Adrenal gland (tissue), 12 donors: Measurements from ENCODE around the gene CEP162. TPM values are rescaled to one million over a fixed set of nuclear protein-coding genes. Genes with fewer than 3 reads are reported as not detected.

Source experiments
- DNase-seq, 7 donors: peaks; one replicate each; pipeline ENCODE4 v3.0.0-alpha.2; 2019 to 2020
- H3K27ac ChIP-seq, 5 donors: fragments of 200-600 bp; sonication (generic) in 4 of 5; 1 replicate in 3 of 5; 2 replicates in 2 of 5; pipeline versions ENCODE4 v1.5.1 to v1.8.0; 2016 to 2020; ENCODE audit warnings: mild to moderate bottlenecking in 1 of 5
- H3K27me3 ChIP-seq: fragments of 200-600 bp; 2 replicates; pipeline ENCODE4 v1.8.0; 2021
- H3K36me3 ChIP-seq, 2 donors: fragments of 200-600 bp; replicated peaks in 1 of 2; 1 replicate in 1 of 2; 2 replicates in 1 of 2; pipeline versions ENCODE4 v1.5.1 to v1.8.0; 2018 to 2022
- H3K4me1 ChIP-seq, 2 donors: fragments of 200-600 bp; replicated peaks in 1 of 2; 1 replicate in 1 of 2; 2 replicates in 1 of 2; pipeline versions ENCODE4 v1.5.1 to v1.8.0; 2018 to 2021
- H3K4me3 ChIP-seq, 4 donors: fragments of 200-600 bp; sonication (generic) in 3 of 4; one replicate each; pipeline ENCODE4 v1.5.1; 2016 to 2018
- H3K9me3 ChIP-seq, 3 donors: fragments of 200-600 bp; sonication (generic) in 1 of 3; replicated peaks in 1 of 3; 1 replicate in 2 of 3; 2 replicates in 1 of 3; pipeline versions ENCODE4 v1.5.1 to v1.8.0; 2016 to 2021
- CTCF ChIP-seq, 6 experiments: fragments of 450-650 bp in 4 of 6; fragments of 200-600 bp in 2 of 6; sonication (generic) in 1 of 6; IDR thresholded peaks; 1 replicate in 5 of 6; 2 replicates in 1 of 6; pipeline versions ENCODE4 v1.5.1 to v1.8.0; 2016 to 2021; ENCODE audit warnings: antibody characterized with exemption in 6 of 6, mild to moderate bottlenecking in 2 of 6, moderate library complexity in 1 of 6
- POLR2A ChIP-seq, 2 donors: fragments of 450-650 bp; IDR thresholded peaks; one replicate each; pipeline ENCODE4 v1.6.1; 2017; ENCODE audit warnings: antibody characterized with exemption in 2 of 2, mild to moderate bottlenecking in 2 of 2, moderate library complexity in 1 of 2
- WGBS, 4 donors: extraction: QIAGEN DNeasy Blood & Tissue Kit in 2 of 4; methylation state at CpG; one replicate each; pipeline versions ENCODE4 v1.1.5 to v1.1.7; 2013 to 2017; 5-methylcytosine and 5-hydroxymethylcytosine counted together
- intact Hi-C, 2 donors: fragments of 100-400 bp; cut with DNase I; formaldehyde crosslinking; loops; one replicate each; pipeline versions ENCODE4 v1.14.1 to v1.15.0; 2022 to 2023
- polyA plus RNA-seq, 3 donors: library from polyadenylated mRNA; stranded (reverse); fragments of 200-250 nt in 2 of 3; fragments of 350-450 nt in 1 of 3; fragmentation: Illumina TruSeq in 1 of 3; extraction: RNeasy Lipid Tissue Mini Kit (QIAGEN cat#74804) in 1 of 3; gene quantifications; one replicate each; pipeline ENCODE4 v1.2.3, GENCODE V29; 2013 to 2014
- total RNA-seq, 9 donors: library from RNA; depleted of rRNA in 4 of 9; stranded (reverse); fragments of >200 nt in 4 of 9; fragments of 120-200 nt in 1 of 9; fragmentation: NEBNext Ultra II Directional in 1 of 9; extraction: Animal tissue kit (Norgen Biotek cat#: 25700) in 1 of 9; gene quantifications; one replicate each; pipeline versions ENCODE4 v1.1.0 to v1.2.4, GENCODE V29; 2013 to 2023
- donor health status: healthy with polysubstance abuse.
- donor health status: Bipolar disorder and iron deficiency.
- donor health status: DM: yes; HTN: yes; CAD: no.
- donor health status: DM: no; HTN: no; CAD: no.
- donor health status: DM: no; HTN: no; CAD: no.
- donor health status: DM: yes; HTN: yes; CAD: no.

CEP162 gene
- total and polyA plus RNA-seq, 12 donors, result 3.2 to 15.5 (median 6.3) TPM

GRCh38 chr6:84093441-84094435 lies 133.7 kb downstream of the CEP162 start:
- Histone ChIP-seq H3K27me3 (no peaks in the 10 kb centered on the region), H3K27ac (no peak overlapping the region), H3K36me3 (no peaks in the 10 kb centered on the region), H3K4me3 (no peak overlapping the region), H3K4me1 (no peaks in the 10 kb centered on the region), H3K9me3 (no peaks in the 10 kb centered on the region)
- WGBS, 4 donors, result 60 to 76% (median 71%) methylated on average over 4 of the region's 4 CpGs
- intact Hi-C loops, result no loop called here
- TF ChIP-seq CTCF (IDR thresholded peaks at IDR 0.05) (no peak), POLR2A (IDR thresholded peaks at IDR 0.05) (no peak)
- no peak for DNase-seq

- no peaks in the 10 kb centered on the region for H3K27me3 ChIP-seq
- no peaks in the 10 kb centered on the region for H3K36me3 ChIP-seq
- no peaks in the 10 kb centered on the region for H3K4me1 ChIP-seq
- TF ChIP-seq POLR2A (IDR thresholded peaks at IDR 0.05), result no peak
- TF ChIP-seq CTCF (IDR thresholded peaks at IDR 0.05), result no peak
- WGBS, 4 donors, result 46 to 70% (median 56%) methylated on average over 3 of the region's 3 CpGs
- no peak for DNase-seq
- intact Hi-C loops, result no loop called here
- H3K9me3 ChIP-seq, result no peaks in the 10 kb centered on the region
- no peak overlapping the region for H3K4me3 ChIP-seq
- no peak overlapping the region for H3K27ac ChIP-seq
Observed at GRCh38 chr6:84089552-84089951, 137.9 kb downstream of the CEP162 start.

- no peak overlapping the region for H3K4me3 ChIP-seq
- H3K36me3 ChIP-seq, result no peaks in the 10 kb centered on the region
- WGBS, 4 donors, result 60 to 71% (median 64%) methylated on average over 4 of the region's 4 CpGs
- no peaks in the 10 kb centered on the region for H3K27me3 ChIP-seq
- no peak overlapping the region for H3K27ac ChIP-seq
- DNase-seq, result no peak
- no peaks in the 10 kb centered on the region for H3K4me1 ChIP-seq
- no peaks in the 10 kb centered on the region for H3K9me3 ChIP-seq
- intact Hi-C loops, result no loop called here
- TF ChIP-seq CTCF (IDR thresholded peaks at IDR 0.05) (no peak), POLR2A (IDR thresholded peaks at IDR 0.05) (no peak)
Observed at GRCh38 chr6:84089081-84089480, 138.4 kb downstream of the CEP162 start.

- Histone ChIP-seq H3K27ac (no peak overlapping the region), H3K4me1 (no peaks in the 10 kb centered on the region), H3K36me3 (no peaks in the 10 kb centered on the region), H3K27me3 (no peaks in the 10 kb centered on the region), H3K4me3 (no peak overlapping the region), H3K9me3 (no peaks in the 10 kb centered on the region)
- DNase-seq, result no peak
- intact Hi-C loops, result no loop called here
- TF ChIP-seq CTCF (IDR thresholded peaks at IDR 0.05) (no peak), POLR2A (IDR thresholded peaks at IDR 0.05) (no peak)
- WGBS, 4 donors, result 69 to 83% (median 76%) methylated on average over 6 of the region's 6 CpGs
Observed at GRCh38 chr6:84086545-84087429, 140.7 kb downstream of the CEP162 start.
